Measurements from ENCODE around the gene BPTF.
"Not testable (repeated sequence)": the region's sequence is repeated elsewhere in the genome, so short reads cannot be mapped to it uniquely, and the experiment has no call there.

BPTF gene

GRCh38 chr17:67810464-67810863, 14.8 kb upstream of the BPTF start:
- no peak for ATAC-seq (ENCODE audit: insufficient read depth, low read depth)
- no peaks in the 10 kb centered on the region for H4K20me1 ChIP-seq (ENCODE audit: insufficient read depth, low read length)
- H3K9me3 ChIP-seq (ENCODE audit: insufficient read depth, low read length, severe bottlenecking), result no peaks in the 10 kb centered on the region
- no peaks in the 10 kb centered on the region for H3K79me2 ChIP-seq (ENCODE audit: insufficient read depth, low read length)
- no peak overlapping the region for H2AFZ ChIP-seq (ENCODE audit: low read depth, low read length)
- no peaks in the 10 kb centered on the region for H3K27me3 ChIP-seq (ENCODE audit: insufficient read depth, low read length, poor library complexity)
- H3K27ac ChIP-seq (ENCODE audit: low read length), result no peak overlapping the region
- no peak overlapping the region for H3K4me3 ChIP-seq (ENCODE audit: low read depth in 1 of 2, low read length in 2 of 2)
- H3K36me3 ChIP-seq (ENCODE audit: insufficient read depth, low read length), result no peaks in the 10 kb centered on the region
- no peak overlapping the region for H3K4me2 ChIP-seq (ENCODE audit: insufficient read depth, low read length)
- H3K9ac ChIP-seq (ENCODE audit: low read depth, low read length), result no peak overlapping the region
- no peak for TF ChIP-seq EZH2 (IDR thresholded peaks at IDR 0.05; ENCODE audit: borderline replicate concordance, low read depth, low read length, severe bottlenecking)
- no peak for TF ChIP-seq CTCF (IDR thresholded peaks at IDR 0.05; ENCODE audit: borderline replicate concordance, extremely low read depth, low read length, poor library complexity, severe bottlenecking)
- no peak for DNase-seq
- H3K4me1 ChIP-seq (ENCODE audit: insufficient read depth, low read length), result no peaks in the 10 kb centered on the region

GRCh38 chr17:67812380-67812779, 12.9 kb upstream of the BPTF start:
- H3K9me3 ChIP-seq (ENCODE audit: insufficient read depth, low read length, severe bottlenecking); H3K79me2 ChIP-seq (ENCODE audit: insufficient read depth, low read length); H4K20me1 ChIP-seq (ENCODE audit: insufficient read depth, low read length); H3K27me3 ChIP-seq (ENCODE audit: insufficient read depth, low read length, poor library complexity); H3K4me3 ChIP-seq (ENCODE audit: low read depth in 1 of 2, low read length in 2 of 2); H3K36me3 ChIP-seq (ENCODE audit: insufficient read depth, low read length); ATAC-seq (ENCODE audit: insufficient read depth, low read depth); H3K4me1 ChIP-seq (ENCODE audit: insufficient read depth, low read length); H2AFZ ChIP-seq (ENCODE audit: low read depth, low read length); DNase-seq; H3K9ac ChIP-seq (ENCODE audit: low read depth, low read length); H3K4me2 ChIP-seq (ENCODE audit: insufficient read depth, low read length); H3K27ac ChIP-seq (ENCODE audit: low read length): not testable (repeated sequence)

GRCh38 chr17:67813803-67814180, 11.5 kb upstream of the BPTF start:
- Histone ChIP-seq H3K79me2 (ENCODE audit: insufficient read depth, low read length) (no peaks in the 10 kb centered on the region), H3K4me3 (ENCODE audit: low read depth in 1 of 2, low read length in 2 of 2) (no peak overlapping the region)

More at GRCh38 chr17:67813803-67814180, 11.5 kb upstream of the BPTF start:
- no peaks in the 10 kb centered on the region for H3K4me1 ChIP-seq (ENCODE audit: insufficient read depth, low read length)
- H3K27ac ChIP-seq (ENCODE audit: low read length), result no peak overlapping the region
- H3K36me3 ChIP-seq (ENCODE audit: insufficient read depth, low read length), result no peaks in the 10 kb centered on the region
- H3K9me3 ChIP-seq (ENCODE audit: insufficient read depth, low read length, severe bottlenecking), result no peaks in the 10 kb centered on the region
- ATAC-seq (ENCODE audit: insufficient read depth, low read depth), result no peak
- no peaks in the 10 kb centered on the region for H4K20me1 ChIP-seq (ENCODE audit: insufficient read depth, low read length)
- no peak overlapping the region for H3K4me2 ChIP-seq (ENCODE audit: insufficient read depth, low read length)
- DNase-seq, result no peak
- H2AFZ ChIP-seq (ENCODE audit: low read depth, low read length), result no peak overlapping the region
- no peak overlapping the region for H3K9ac ChIP-seq (ENCODE audit: low read depth, low read length)
- H3K27me3 ChIP-seq (ENCODE audit: insufficient read depth, low read length, poor library complexity), result no peaks in the 10 kb centered on the region
- no peak for TF ChIP-seq CTCF (IDR thresholded peaks at IDR 0.05; ENCODE audit: borderline replicate concordance, extremely low read depth, low read length, poor library complexity, severe bottlenecking)
- no peak for TF ChIP-seq EZH2 (IDR thresholded peaks at IDR 0.05; ENCODE audit: borderline replicate concordance, low read depth, low read length, severe bottlenecking)
